ENCODE results near the gene DLG2. TPM values are rescaled to one million over a fixed set of nuclear protein-coding genes. Genes with fewer than 3 reads are reported as not detected.

DLG2 gene
- total and polyA plus RNA-seq, 2 of the 4 experiments (the other 2 are of a cell fraction), result 0.31 to 0.36 TPM

GRCh38 chr11:84234011-84234410 lies 1393.1 kb downstream of the DLG2 start:
- intact Hi-C loops (cut with micrococcal nuclease), result no loop called here
- Histone ChIP-seq H2BK20ac (ENCODE audit: low read depth, low read length) (no peak overlapping the region), H3K9me1 (ENCODE audit: insufficient read depth, low read length) (no peaks in the 10 kb centered on the region)

More at GRCh38 chr11:84234011-84234410, 1393.1 kb downstream of the DLG2 start:
- H3K79me1 ChIP-seq (ENCODE audit: low read depth in 1 of 2, low read length in 2 of 2), result no peaks in the 10 kb centered on the region
- no peak overlapping the region for H3K14ac ChIP-seq (replicated peaks; ENCODE audit: low read depth, low read length)
- H2BK120ac ChIP-seq (ENCODE audit: low read depth, low read length), result no peak overlapping the region
- in situ Hi-C loops (cut with MboI; ENCODE audit: low sequenced_read_pairs), result no loop called here
- no peak overlapping the region for H4K91ac ChIP-seq (ENCODE audit: insufficient read depth, low read depth, low read length)
- no peak overlapping the region for H3K4me3 ChIP-seq (ENCODE audit: insufficient read depth, low read depth, low read length)
- H4K20me1 ChIP-seq (ENCODE audit: insufficient read depth, low read length), result no peaks in the 10 kb centered on the region
- H3K4me2 ChIP-seq (ENCODE audit: low read depth, low read length), result no peak overlapping the region
- no peak overlapping the region for H2BK5ac ChIP-seq (ENCODE audit: low read depth, low read length, poor library complexity, severe bottlenecking)
- ATAC-seq (ENCODE audit: low read depth) (no peak), DNase-seq (no peak)
- BruUV-seq (replicated peaks), result no TSS peak
- H2AK5ac ChIP-seq (ENCODE audit: low read depth, low read length), result no peak overlapping the region
- no peak overlapping the region for H3K27ac ChIP-seq (ENCODE audit: insufficient read depth, low read length)
- H3K18ac ChIP-seq (ENCODE audit: low read depth, low read length), result no peak overlapping the region
- no peak overlapping the region for H3K4ac ChIP-seq (ENCODE audit: low read depth, low read length)
- dilution Hi-C loops (cut with HindIII; ENCODE audit: low sequenced_read_pairs, unreplicated experiment), result no loop called here
- no peak overlapping the region for H2BK15ac ChIP-seq (ENCODE audit: low read depth, low read length)
- H3K27me3 ChIP-seq (ENCODE audit: control insufficient read depth, insufficient read depth, low read length), result no peaks in the 10 kb centered on the region
- ChIA-PET CTCF (interaction anchor here (0.6 kb wide), 1 partner anchor 1705 kb away, joined by 6 read pairs; no protein-coding TSS in a partner anchor), POLR2A (ENCODE audit: unreplicated experiment) (no interaction called here)
- H4K8ac ChIP-seq (ENCODE audit: low read depth in 2 of 2, low read length in 2 of 2), result no peak overlapping the region
- no peaks in the 10 kb centered on the region for H3K4me1 ChIP-seq (ENCODE audit: control insufficient read depth, insufficient read depth, low read length)
- H3K9me3 ChIP-seq (ENCODE audit: control insufficient read depth, insufficient read depth, low read length), result no peaks in the 10 kb centered on the region
- no peak overlapping the region for H2AK9ac ChIP-seq (replicated peaks; ENCODE audit: low read depth, low read length, poor library complexity)
- H3K9ac ChIP-seq (ENCODE audit: low read depth, low read length), result no peak overlapping the region
- no peak overlapping the region for H4K5ac ChIP-seq (ENCODE audit: low read depth, low read length)
- H3K23ac ChIP-seq (ENCODE audit: low read depth, low read length), result no peak overlapping the region
- 17% methylated on average over 1 of the region's 2 CpGs; no CpG with 5 or more reads in 1 of the 2 experiments for WGBS, 2 experiments (ENCODE audit: extremely low coverage in 2 of 2, insufficient read length in 1 of 2)
- H3K36me3 ChIP-seq (ENCODE audit: control insufficient read depth, insufficient read depth, low read length), result no peaks in the 10 kb centered on the region
- H2AFZ ChIP-seq (replicated peaks; ENCODE audit: low read length, poor library complexity), result no peak overlapping the region
- no peak overlapping the region for H3K56ac ChIP-seq (ENCODE audit: extremely low read depth, insufficient read depth, low read length)
- TF ChIP-seq ELK1 (IDR thresholded peaks at IDR 0.05; ENCODE audit: borderline replicate concordance, low read depth, low read length), result no peak
- no peak for TF ChIP-seq CEBPB (IDR thresholded peaks at IDR 0.05; ENCODE audit: low read depth, low read length)

All from IMR-90 (cell line).